Measurements from ENCODE around the gene HEXD.

Gene HEXD

GRCh38 chr17:82461827-82462524, 43.8 kb downstream of the HEXD start:
- DNase-seq = no peak

GRCh38 chr17:82463391-82463790, 45.2 kb downstream of the HEXD start:
- DNase-seq = no peak

- DNase-seq = no peak
These were observed 45.9 kb downstream of the HEXD start for GRCh38 chr17:82463925-82464566.

GRCh38 chr17:82464567-82464929, 46.4 kb downstream of the HEXD start:
- DNase-seq = no peak

- DNase-seq = no peak
These were observed 47.0 kb downstream of the HEXD start for GRCh38 chr17:82465023-82465603.

GRCh38 chr17:82468692-82469091, 50.5 kb downstream of the HEXD start:
- no peak for DNase-seq

GRCh38 chr17:82470065-82470464, 51.9 kb downstream of the HEXD start:
- DNase-seq = no peak

- DNase-seq = no peak
These were observed 56.3 kb downstream of the HEXD start for GRCh38 chr17:82474223-82475010.

- no peak for DNase-seq
These were observed 57.3 kb downstream of the HEXD start for GRCh38 chr17:82475458-82475857.

- no peak for DNase-seq
These were observed 59.8 kb downstream of the HEXD start for GRCh38 chr17:82477934-82478333.

- no peak for DNase-seq
These were observed 61.5 kb downstream of the HEXD start for GRCh38 chr17:82479602-82480001.

- no peak for DNase-seq
These were observed 62.2 kb downstream of the HEXD start for GRCh38 chr17:82480318-82480717.

- DNase-seq = no peak
These were observed 65.1 kb downstream of the HEXD start for GRCh38 chr17:82483204-82483660.

GRCh38 chr17:82483836-82484235, 65.7 kb downstream of the HEXD start:
- no peak for DNase-seq

- no peak for DNase-seq
These were observed 68.3 kb downstream of the HEXD start for GRCh38 chr17:82486231-82487094.

GRCh38 chr17:82487910-82488309, 69.8 kb downstream of the HEXD start:
- no peak for DNase-seq

GRCh38 chr17:82489117-82489516, 71.0 kb downstream of the HEXD start:
- DNase-seq = no peak

- no peak for DNase-seq
These were observed 71.8 kb downstream of the HEXD start for GRCh38 chr17:82489851-82490511.

- DNase-seq = no peak
These were observed 72.5 kb downstream of the HEXD start for GRCh38 chr17:82490512-82491195.

- no peak for DNase-seq
These were observed 73.0 kb downstream of the HEXD start for GRCh38 chr17:82491196-82491530.

- no peak for DNase-seq
These were observed 73.4 kb downstream of the HEXD start for GRCh38 chr17:82491533-82491932.
